ENCODE results near the gene DCTN2.
"Not testable (repeated sequence)": the region's sequence is repeated elsewhere in the genome, so short reads cannot be mapped to it uniquely, and the experiment has no call there.

DNA sequence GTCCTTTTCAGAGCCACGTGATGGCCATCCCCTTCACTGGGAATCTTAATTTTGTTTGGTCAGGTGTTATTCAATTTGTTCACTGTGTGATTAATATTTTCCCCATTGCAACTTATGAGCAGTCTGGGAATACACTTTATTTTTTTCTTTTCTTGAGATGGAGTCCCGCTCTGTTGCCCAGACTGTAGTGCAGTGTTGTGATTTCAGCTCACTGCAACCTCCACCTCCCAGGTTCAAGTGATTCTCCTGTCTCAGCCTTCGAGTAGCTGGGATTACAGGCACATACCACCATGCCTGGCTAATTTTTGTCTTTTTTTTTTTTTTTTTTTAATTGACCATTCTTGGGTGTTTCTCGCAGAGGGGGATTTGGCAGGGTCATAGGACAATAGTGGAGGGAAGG, 40.5 kb downstream of the DCTN2 start:
- TF ChIP-seq, protein P1, sequence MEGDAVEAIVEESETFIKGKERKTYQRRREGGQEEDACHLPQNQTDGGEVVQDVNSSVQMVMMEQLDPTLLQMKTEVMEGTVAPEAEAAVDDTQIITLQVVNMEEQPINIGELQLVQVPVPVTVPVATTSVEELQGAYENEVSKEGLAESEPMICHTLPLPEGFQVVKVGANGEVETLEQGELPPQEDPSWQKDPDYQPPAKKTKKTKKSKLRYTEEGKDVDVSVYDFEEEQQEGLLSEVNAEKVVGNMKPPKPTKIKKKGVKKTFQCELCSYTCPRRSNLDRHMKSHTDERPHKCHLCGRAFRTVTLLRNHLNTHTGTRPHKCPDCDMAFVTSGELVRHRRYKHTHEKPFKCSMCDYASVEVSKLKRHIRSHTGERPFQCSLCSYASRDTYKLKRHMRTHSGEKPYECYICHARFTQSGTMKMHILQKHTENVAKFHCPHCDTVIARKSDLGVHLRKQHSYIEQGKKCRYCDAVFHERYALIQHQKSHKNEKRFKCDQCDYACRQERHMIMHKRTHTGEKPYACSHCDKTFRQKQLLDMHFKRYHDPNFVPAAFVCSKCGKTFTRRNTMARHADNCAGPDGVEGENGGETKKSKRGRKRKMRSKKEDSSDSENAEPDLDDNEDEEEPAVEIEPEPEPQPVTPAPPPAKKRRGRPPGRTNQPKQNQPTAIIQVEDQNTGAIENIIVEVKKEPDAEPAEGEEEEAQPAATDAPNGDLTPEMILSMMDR (IDR thresholded peaks at IDR 0.05) = not testable (repeated sequence)
- TF ChIP-seq POLR2A (IDR thresholded peaks at IDR 0.05) = not testable (repeated sequence)
